ENCODE data around the gene NDEL1.

GRCh38 chr17:8473451-8474192 is 37.9 kb downstream of the NDEL1 start:
- no peak for TF ChIP-seq POLR2AphosphoS5 (IDR thresholded peaks at IDR 0.05)
- TF ChIP-seq POLR2A (IDR thresholded peaks at IDR 0.05) = no peak

All from spleen (tissue), 3 donors.